Astrocyte (in vitro differentiated cells and primary cell): ENCODE data around the gene UPF3A. TPM values are rescaled to one million over a fixed set of nuclear protein-coding genes. Genes with fewer than 3 reads are reported as not detected.
A peak's percentile ranks its signal among the peaks of the same experiment; 100 is the strongest.
"Not testable (repeated sequence)": the region's sequence is repeated elsewhere in the genome, so short reads cannot be mapped to it uniquely, and the experiment has no call there.

Experiments used
- DNase-seq: peaks from one replicate; pipeline ENCODE4 v3.0.0-alpha.2; 2010; ENCODE audit warnings: low read depth
- FAIRE-seq: peaks from 2 replicates; lab custom pipeline; 2011; peaks lifted over from hg19 to GRCh38; lab: Jason Lieb, UNC
- H2AFZ ChIP-seq: 2 replicates; pipeline ENCODE4 v1.6.0; 2012; ENCODE audit warnings: low read depth, low read length, inconsistent platforms
- H3K27ac ChIP-seq: 2 replicates; pipeline ENCODE4 v1.5.1; 2011; ENCODE audit warnings: low read depth, low read length, inconsistent platforms
- H3K27me3 ChIP-seq: 2 replicates; pipeline ENCODE4 v1.6.0; 2011; ENCODE audit warnings: low read length, inconsistent platforms; ENCODE audit not compliant: insufficient read depth
- H3K36me3 ChIP-seq: 2 replicates; pipeline ENCODE4 v1.5.1; 2011; ENCODE audit warnings: low read length, inconsistent platforms; ENCODE audit not compliant: insufficient read depth
- H3K4me1 ChIP-seq: 2 replicates; pipeline ENCODE4 v1.5.1; 2011; ENCODE audit warnings: low read length, inconsistent platforms; ENCODE audit not compliant: insufficient read depth
- H3K4me2 ChIP-seq: 2 replicates; pipeline ENCODE4 v1.6.0; 2012; ENCODE audit warnings: low read length, inconsistent platforms
- H3K4me3 ChIP-seq: 2 replicates; pipeline ENCODE4 v1.5.1; 2011; ENCODE audit warnings: low read depth, mild to moderate bottlenecking, low read length, inconsistent platforms; ENCODE audit not compliant: insufficient read depth
- H3K79me2 ChIP-seq: 2 replicates; pipeline ENCODE4 v1.6.0; 2012; ENCODE audit warnings: mild to moderate bottlenecking, low read length, inconsistent platforms; ENCODE audit not compliant: insufficient read depth
- H3K9ac ChIP-seq: 2 replicates; pipeline ENCODE4 v1.6.0; 2012; ENCODE audit warnings: mild to moderate bottlenecking, low read length, inconsistent platforms
- H3K9me3 ChIP-seq: 2 replicates; pipeline ENCODE4 v1.5.1; 2012; ENCODE audit warnings: low read depth, mild to moderate bottlenecking, low read length, inconsistent platforms; ENCODE audit not compliant: insufficient read depth
- H4K20me1 ChIP-seq: 2 replicates; pipeline ENCODE4 v1.6.0; 2012; ENCODE audit warnings: low read length, inconsistent platforms; ENCODE audit not compliant: insufficient read depth
- H3K27ac Mint-ChIP-seq: one replicate; pipeline ENCODE4 v1.8.0; 2021; ENCODE audit warnings: mild to moderate bottlenecking, mixed read lengths; ENCODE audit not compliant: unreplicated experiment
- H3K27me3 Mint-ChIP-seq: one replicate; pipeline ENCODE4 v1.8.0; 2021; ENCODE audit warnings: low read depth, mixed read lengths; ENCODE audit not compliant: unreplicated experiment
- H3K36me3 Mint-ChIP-seq: one replicate; pipeline ENCODE4 v1.8.0; 2021; ENCODE audit warnings: low read depth, mixed read lengths; ENCODE audit not compliant: unreplicated experiment
- H3K4me1 Mint-ChIP-seq: one replicate; pipeline ENCODE4 v1.8.0; 2021; ENCODE audit warnings: low read depth, mixed read lengths; ENCODE audit not compliant: unreplicated experiment
- H3K4me3 Mint-ChIP-seq: one replicate; pipeline ENCODE4 v1.8.0; 2021; ENCODE audit warnings: mild to moderate bottlenecking, moderate library complexity, mixed read lengths; ENCODE audit not compliant: unreplicated experiment
- H3K9me3 Mint-ChIP-seq: one replicate; pipeline ENCODE4 v1.8.0; 2021; ENCODE audit warnings: mild to moderate bottlenecking, mixed read lengths; ENCODE audit not compliant: unreplicated experiment
- CTCF ChIP-seq: IDR thresholded peaks from 2 replicates; pipeline ENCODE4 v1.5.1; 2011; ENCODE audit warnings: low read depth, mild to moderate bottlenecking, inconsistent platforms, low read length, moderate library complexity; ENCODE audit not compliant: insufficient read depth
- EZH2 ChIP-seq: IDR thresholded peaks from 2 replicates; pipeline ENCODE4 v1.6.1; 2012; ENCODE audit warnings: mild to moderate bottlenecking, low read length, inconsistent platforms; ENCODE audit not compliant: insufficient read depth
- total RNA-seq: library from RNA; stranded (reverse); gene quantifications from 2 replicates; pipeline ENCODE4 v1.2.1, GENCODE V29; 2021

The UPF3A gene
- total RNA-seq, 1 donor from 2014 or later = 44.8 TPM

GRCh38 chr13:114249077-114249476 lies 32.3 kb upstream of the UPF3A start:
- Histone ChIP-seq H3K27ac (peak overlapping the region; percentile 60), H3K4me1 (no peaks in the 10 kb centered on the region), H3K9me3 (no peaks in the 10 kb centered on the region), H3K4me3 (no peak overlapping the region), H3K9ac (no peak overlapping the region), H2AFZ (no peak overlapping the region), H4K20me1 (peaks cover 8% of the 10 kb centered on the region), H3K36me3 (peaks cover 70% of the 10 kb centered on the region), H3K79me2 (no peaks in the 10 kb centered on the region), H3K4me2 (no peak overlapping the region), H3K27me3 (no peaks in the 10 kb centered on the region)
- no peak for FAIRE-seq
- TF ChIP-seq CTCF (no peak), EZH2 (no peak)
- DNase-seq = no peak
- Mint-ChIP-seq H3K36me3 (peaks cover 17% of the 10 kb centered on the region), H3K9me3 (no peaks in the 10 kb centered on the region), H3K27me3 (no peaks in the 10 kb centered on the region), H3K27ac (no peak overlapping the region), H3K4me3 (no peak overlapping the region), H3K4me1 (peaks cover 9% of the 10 kb centered on the region)

GRCh38 chr13:114251639-114252440 lies 29.6 kb upstream of the UPF3A start:
- DNase-seq, H3K4me2 ChIP-seq, H4K20me1 ChIP-seq, H3K4me3 Mint-ChIP-seq, H3K27ac Mint-ChIP-seq, H3K4me3 ChIP-seq, H2AFZ ChIP-seq, H3K4me1 Mint-ChIP-seq, H3K27ac ChIP-seq, H3K27me3 ChIP-seq, H3K9ac ChIP-seq, FAIRE-seq, H3K79me2 ChIP-seq, H3K4me1 ChIP-seq, H3K9me3 ChIP-seq, H3K9me3 Mint-ChIP-seq, H3K27me3 Mint-ChIP-seq: not testable (repeated sequence)
- peaks cover 65% of the 10 kb centered on the region for H3K36me3 ChIP-seq
- peaks cover 20% of the 10 kb centered on the region for H3K36me3 Mint-ChIP-seq

- H3K4me3 Mint-ChIP-seq = no peak overlapping the region
- Histone ChIP-seq H3K9ac (no peak overlapping the region), H3K36me3 (peaks cover 66% of the 10 kb centered on the region), H4K20me1 (peaks cover 3% of the 10 kb centered on the region), H3K4me1 (peaks cover 3% of the 10 kb centered on the region), H3K4me3 (no peak overlapping the region), H3K79me2 (no peaks in the 10 kb centered on the region), H2AFZ (no peak overlapping the region), H3K27me3 (no peaks in the 10 kb centered on the region), H3K27ac (no peak overlapping the region), H3K4me2 (no peak overlapping the region), H3K9me3 (no peaks in the 10 kb centered on the region)
- FAIRE-seq = no peak
- no peak overlapping the region for H3K27ac Mint-ChIP-seq
- H3K9me3 Mint-ChIP-seq = no peaks in the 10 kb centered on the region
- no peaks in the 10 kb centered on the region for H3K27me3 Mint-ChIP-seq
- H3K36me3 Mint-ChIP-seq = peaks cover 27% of the 10 kb centered on the region
- no peak for DNase-seq
- H3K4me1 Mint-ChIP-seq = peaks cover 9% of the 10 kb centered on the region
- TF ChIP-seq EZH2 = no peak
- TF ChIP-seq CTCF = no peak
Measured at GRCh38 chr13:114256547-114256946, 24.9 kb upstream of the UPF3A start.
